Endodermal cell (in vitro differentiated cells): ENCODE results near the gene ASTN2. TPM values are rescaled to one million over a fixed set of nuclear protein-coding genes. Genes with fewer than 3 reads are reported as not detected.

Experiments
- DNase-seq: peaks from one replicate; pipeline ENCODE4 v3.0.0-alpha.2; 2017
- H3K27ac ChIP-seq: 2 replicates; pipeline ENCODE4 v1.5.1; 2013; ENCODE audit warnings: mild to moderate bottlenecking, low read depth, low read length, moderate library complexity
- H3K27me3 ChIP-seq: 2 replicates; pipeline ENCODE4 v1.6.1; 2013; ENCODE audit warnings: mild to moderate bottlenecking, low read length, moderate library complexity; ENCODE audit not compliant: insufficient read depth, control insufficient read depth, poor library complexity, severe bottlenecking
- H3K36me3 ChIP-seq: 2 replicates; pipeline ENCODE4 v1.7.0; 2013; ENCODE audit warnings: mild to moderate bottlenecking, low read length, moderate library complexity; ENCODE audit not compliant: control insufficient read depth, insufficient read depth
- H3K4me1 ChIP-seq: one replicate; pipeline ENCODE4 v1.7.0; 2013; ENCODE audit warnings: low read length; ENCODE audit not compliant: control insufficient read depth, insufficient read depth
- H3K4me3 ChIP-seq: 2 replicates; pipeline ENCODE4 v1.5.1; 2013; ENCODE audit warnings: mild to moderate bottlenecking, low read length, moderate library complexity
- H3K9ac ChIP-seq: 2 replicates; pipeline ENCODE4 v1.6.1; 2013; ENCODE audit warnings: mild to moderate bottlenecking, low read length, moderate library complexity; ENCODE audit not compliant: poor library complexity, severe bottlenecking; ENCODE audit errors: extremely low read depth
- H3K9me3 ChIP-seq: 2 replicates; pipeline ENCODE4 v1.6.1; 2013; ENCODE audit warnings: mild to moderate bottlenecking, low read length, moderate library complexity; ENCODE audit not compliant: control insufficient read depth
- H3K27ac Mint-ChIP-seq: 2 replicates; pipeline ENCODE4 v1.8.0; 2020; ENCODE audit warnings: mixed read lengths
- H3K27me3 Mint-ChIP-seq: 2 replicates; pipeline ENCODE4 v1.8.0; 2021; ENCODE audit warnings: mild to moderate bottlenecking, mixed read lengths; ENCODE audit not compliant: insufficient read depth
- H3K36me3 Mint-ChIP-seq: 2 replicates; pipeline ENCODE4 v1.8.0; 2020; ENCODE audit warnings: low read depth, mixed read lengths
- H3K4me1 Mint-ChIP-seq: 2 replicates; pipeline ENCODE4 v1.8.0; 2020; ENCODE audit warnings: mixed read lengths
- H3K4me3 Mint-ChIP-seq: 2 replicates; pipeline ENCODE4 v1.8.0; 2020; ENCODE audit warnings: mild to moderate bottlenecking, moderate library complexity, mixed read lengths
- H3K9me3 Mint-ChIP-seq: 2 replicates; pipeline ENCODE4 v1.8.0; 2020; ENCODE audit warnings: mild to moderate bottlenecking, mixed read lengths
- CTCF ChIP-seq: fragments of 200-600 bp; sonication (generic); conservative IDR thresholded peaks from 2 replicates; pipeline ENCODE4 v1.5.0; 2021; ENCODE audit warnings: antibody characterized with exemption, mild to moderate bottlenecking
- WGBS, 2 experiments: methylation state at CpG; one replicate each; pipeline versions ENCODE4 v1.1.5 to v1.1.7; 2013; ENCODE audit warnings: missing lambda C conversion rate in 2 of 2, mixed read lengths in 1 of 2; ENCODE audit not compliant: insufficient coverage in 1 of 2, insufficient read length in 1 of 2; 5-methylcytosine and 5-hydroxymethylcytosine counted together
- total RNA-seq, 2 donors: library from RNA; stranded (reverse); fragmentation: NEBNext Ultra II Directional in 1 of 2; extraction: Animal tissue kit (Norgen Biotek cat#: 25700) in 1 of 2; gene quantifications; 2 replicates in 1 of 2; 3 replicates in 1 of 2; pipeline ENCODE4 v1.2.1, GENCODE V29; 2021

ASTN2 gene
- total RNA-seq, 2 donors from 2014 or later, result 8.9 to 10.4 TPM

GRCh38 chr9:117008461-117008860, 406.4 kb downstream of the ASTN2 start:
- H3K9me3 ChIP-seq, result no peaks in the 10 kb centered on the region
- H3K27ac Mint-ChIP-seq, result no peak overlapping the region
- H3K4me1 Mint-ChIP-seq, result no peaks in the 10 kb centered on the region
- no peaks in the 10 kb centered on the region for H3K27me3 ChIP-seq
- no peak overlapping the region for H3K27ac ChIP-seq
- DNase-seq, result no peak
- no peaks in the 10 kb centered on the region for H3K36me3 ChIP-seq
- no peak overlapping the region for H3K4me3 ChIP-seq
- H3K27me3 Mint-ChIP-seq, result no peaks in the 10 kb centered on the region
- no peaks in the 10 kb centered on the region for H3K9me3 Mint-ChIP-seq
- H3K9ac ChIP-seq, result no peak overlapping the region
- no peak overlapping the region for H3K4me3 Mint-ChIP-seq
- H3K4me1 ChIP-seq, result no peaks in the 10 kb centered on the region
- TF ChIP-seq CTCF, result no peak
- H3K36me3 Mint-ChIP-seq, result no peaks in the 10 kb centered on the region

GRCh38 chr9:117002686-117003085, 412.2 kb downstream of the ASTN2 start:
- H3K9ac ChIP-seq, result no peak overlapping the region
- WGBS, 2 experiments, result 64 to 75% methylated on average over 1 to 3 of the region's 3 CpGs
- no peaks in the 10 kb centered on the region for H3K36me3 Mint-ChIP-seq
- peaks cover 9% of the 10 kb centered on the region for H3K27me3 ChIP-seq
- no peak for TF ChIP-seq CTCF
- H3K36me3 ChIP-seq, result no peaks in the 10 kb centered on the region
- H3K4me3 ChIP-seq, result no peak overlapping the region
- H3K27ac Mint-ChIP-seq, result no peak overlapping the region
- DNase-seq, result peak; percentile 8
- H3K4me1 ChIP-seq, result no peaks in the 10 kb centered on the region
- H3K4me3 Mint-ChIP-seq, result no peak overlapping the region
- H3K9me3 Mint-ChIP-seq, result no peaks in the 10 kb centered on the region
- peaks cover 4% of the 10 kb centered on the region for H3K27me3 Mint-ChIP-seq
- H3K4me1 Mint-ChIP-seq, result no peaks in the 10 kb centered on the region
- no peak overlapping the region for H3K27ac ChIP-seq
- no peaks in the 10 kb centered on the region for H3K9me3 ChIP-seq

GRCh38 chr9:117000834-117001233, 414.0 kb downstream of the ASTN2 start:
- Mint-ChIP-seq H3K36me3 (no peaks in the 10 kb centered on the region), H3K27ac (no peak overlapping the region), H3K27me3 (peaks cover 4% of the 10 kb centered on the region), H3K4me3 (no peak overlapping the region), H3K9me3 (no peaks in the 10 kb centered on the region), H3K4me1 (no peaks in the 10 kb centered on the region)
- H3K36me3 ChIP-seq, result no peaks in the 10 kb centered on the region
- no peak for TF ChIP-seq CTCF
- H3K9me3 ChIP-seq, result no peaks in the 10 kb centered on the region
- H3K27me3 ChIP-seq, result peaks cover 9% of the 10 kb centered on the region
- H3K4me1 ChIP-seq, result no peaks in the 10 kb centered on the region
- H3K4me3 ChIP-seq, result no peak overlapping the region
- no peak overlapping the region for H3K9ac ChIP-seq
- no peak for DNase-seq
- no peak overlapping the region for H3K27ac ChIP-seq
